Astrocyte (in vitro differentiated cells and primary cell): ENCODE data around the gene HMX1.

ENCODE experiments used
- CTCF ChIP-seq: IDR thresholded peaks from 2 replicates; pipeline ENCODE4 v1.5.1; 2011; ENCODE audit warnings: low read depth, mild to moderate bottlenecking, inconsistent platforms, low read length, moderate library complexity; ENCODE audit not compliant: insufficient read depth
- EZH2 ChIP-seq: IDR thresholded peaks from 2 replicates; pipeline ENCODE4 v1.6.1; 2012; ENCODE audit warnings: mild to moderate bottlenecking, low read length, inconsistent platforms; ENCODE audit not compliant: insufficient read depth

GRCh38 chr4:8854016-8854415, 17.6 kb downstream of the HMX1 start:
- no peak for TF ChIP-seq EZH2
- TF ChIP-seq CTCF = no peak
